Transverse colon (tissue), 4 donors: Measurements from ENCODE around the gene DLL4.

Experiments used
- EP300 ChIP-seq: sonication (generic); formaldehyde crosslinking; IDR thresholded peaks from one replicate; pipeline ENCODE4 v1.6.1; 2017; ENCODE audit warnings: antibody characterized with exemption, low read depth
- POLR2A ChIP-seq: fragments of 450-650 bp; IDR thresholded peaks from one replicate; pipeline ENCODE4 v1.6.1; 2016; ENCODE audit warnings: antibody characterized with exemption, mild to moderate bottlenecking, moderate library complexity
- POLR2AphosphoS5 ChIP-seq, 3 donors: sonication (generic); formaldehyde crosslinking; IDR thresholded peaks; one replicate each; pipeline ENCODE4 v1.6.1; 2016; ENCODE audit warnings: antibody characterized with exemption in 3 of 3
- TF ChIP-seq, protein P1 (sequence below), 5 experiments: fragments of 200-600 bp in 3 of 5; fragments of 450-650 bp in 2 of 5; sonication (generic) in 3 of 5; IDR thresholded peaks; 1 replicate in 2 of 5; 2 replicates in 3 of 5; pipeline ENCODE4 v1.5.1; 2016 to 2017; ENCODE audit warnings: antibody characterized with exemption in 5 of 5, inconsistent platforms in 3 of 5, mild to moderate bottlenecking in 2 of 5, moderate library complexity in 1 of 5

- TF ChIP-seq POLR2A (no peak), EP300 (no peak), POLR2AphosphoS5 (IDR thresholded peaks at IDR 0.05) (no peak)
- TF ChIP-seq, protein P1, sequence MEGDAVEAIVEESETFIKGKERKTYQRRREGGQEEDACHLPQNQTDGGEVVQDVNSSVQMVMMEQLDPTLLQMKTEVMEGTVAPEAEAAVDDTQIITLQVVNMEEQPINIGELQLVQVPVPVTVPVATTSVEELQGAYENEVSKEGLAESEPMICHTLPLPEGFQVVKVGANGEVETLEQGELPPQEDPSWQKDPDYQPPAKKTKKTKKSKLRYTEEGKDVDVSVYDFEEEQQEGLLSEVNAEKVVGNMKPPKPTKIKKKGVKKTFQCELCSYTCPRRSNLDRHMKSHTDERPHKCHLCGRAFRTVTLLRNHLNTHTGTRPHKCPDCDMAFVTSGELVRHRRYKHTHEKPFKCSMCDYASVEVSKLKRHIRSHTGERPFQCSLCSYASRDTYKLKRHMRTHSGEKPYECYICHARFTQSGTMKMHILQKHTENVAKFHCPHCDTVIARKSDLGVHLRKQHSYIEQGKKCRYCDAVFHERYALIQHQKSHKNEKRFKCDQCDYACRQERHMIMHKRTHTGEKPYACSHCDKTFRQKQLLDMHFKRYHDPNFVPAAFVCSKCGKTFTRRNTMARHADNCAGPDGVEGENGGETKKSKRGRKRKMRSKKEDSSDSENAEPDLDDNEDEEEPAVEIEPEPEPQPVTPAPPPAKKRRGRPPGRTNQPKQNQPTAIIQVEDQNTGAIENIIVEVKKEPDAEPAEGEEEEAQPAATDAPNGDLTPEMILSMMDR (IDR thresholded peaks at IDR 0.05) = no peak
These were observed 30.4 kb downstream of the DLL4 start for GRCh38 chr15:40959331-40960141.
